GM12878 (cell line): Measurements from ENCODE around the gene RPS6KA2. TPM values are rescaled to one million over a fixed set of nuclear protein-coding genes. Genes with fewer than 3 reads are reported as not detected.

ENCODE experiments used
- ATAC-seq: fragments of 200-7000 bp; cut with Tn5 transposase; 3 replicates; pipeline ENCODE4 v1.9.1; 2020; ENCODE audit warnings: mild to moderate bottlenecking, moderate library complexity
- BruUV-seq: library from RNA; stranded (reverse); fragments of 400-500 nt; replicated peaks from 2 replicates; lab custom pipeline; 2021; lab: Mats Ljungman, UMichigan
- CTCF ChIA-PET: fragments of 300-600 bp; sonication (Branson Sonifier 250); formaldehyde crosslinking; extraction: SDS; loops from one replicate; lab custom pipeline; 2021; ENCODE audit warnings: inconsistent platforms; lab: Yijun Ruan, JAX
- POLR2A ChIA-PET: fragments of 350-600 bp; formaldehyde crosslinking; extraction: SDS; loops from one replicate; lab custom pipeline; 2021; ENCODE audit warnings: inconsistent platforms; lab: Charles Lee
- RAD21 ChIA-PET: fragments of 300-600 bp; sonication (Branson Sonifier 250); formaldehyde crosslinking; loops from one replicate; lab custom pipeline; 2023; ENCODE audit warnings: antibody characterized with exemption; ENCODE audit not compliant: unreplicated experiment; lab: Charles Lee
- SMC1A ChIA-PET: fragments of 300-600 bp; sonication (Branson Sonifier 250); formaldehyde crosslinking; loops from one replicate; lab custom pipeline; 2023; ENCODE audit not compliant: unreplicated experiment, uncharacterized antibody; lab: Charles Lee
- DNase-seq: peaks from one replicate; pipeline ENCODE4 v3.0.0-alpha.2; 2011; ENCODE audit warnings: low read depth, low spot score
- FAIRE-seq: peaks from 3 replicates; lab custom pipeline; 2011; peaks lifted over from hg19 to GRCh38; lab: Jason Lieb, UNC
- H2AFZ ChIP-seq: 2 replicates; pipeline ENCODE4 v1.6.0; 2011; ENCODE audit warnings: low read depth, low read length, control low read depth; ENCODE audit not compliant: control insufficient read depth
- H3K27ac ChIP-seq: 2 replicates; pipeline ENCODE4 v1.5.1; 2011; ENCODE audit warnings: control low read depth; ENCODE audit not compliant: control insufficient read depth, insufficient read depth
- H3K27me3 ChIP-seq, 2 experiments: replicated peaks in 1 of 2; 2 replicates each; pipeline versions ENCODE4 v1.6.0 to v1.6.1; 2011; ENCODE audit warnings: low read length in 1 of 2; ENCODE audit not compliant: control insufficient read depth in 2 of 2, insufficient read depth in 2 of 2
- H3K36me3 ChIP-seq, 2 experiments: 2 replicates each; pipeline ENCODE4 v1.5.1; 2011; ENCODE audit warnings: low read length in 1 of 2; ENCODE audit not compliant: control insufficient read depth in 2 of 2, insufficient read depth in 2 of 2
- H3K4me1 ChIP-seq: 2 replicates; pipeline ENCODE4 v1.6.1; 2011; ENCODE audit warnings: mild to moderate bottlenecking, low read length, moderate library complexity, mixed read lengths; ENCODE audit not compliant: control insufficient read depth, insufficient read depth
- H3K4me2 ChIP-seq: 2 replicates; pipeline ENCODE4 v1.6.0; 2011; ENCODE audit warnings: control low read depth; ENCODE audit not compliant: control insufficient read depth, insufficient read depth
- H3K4me3 ChIP-seq: fragments of 200-600 bp; sonication (generic); 2 replicates; pipeline ENCODE4 v1.5.1; 2016
- H3K79me2 ChIP-seq: 2 replicates; pipeline ENCODE4 v1.6.0; 2011; ENCODE audit warnings: low read length; ENCODE audit not compliant: control insufficient read depth, insufficient read depth
- H3K9ac ChIP-seq: 2 replicates; pipeline ENCODE4 v1.8.0; 2011; ENCODE audit warnings: low read length, control low read depth, mixed read lengths; ENCODE audit not compliant: control insufficient read depth, insufficient read depth
- H3K9me3 ChIP-seq: replicated peaks from 3 replicates; pipeline ENCODE4 v1.5.1; 2011; ENCODE audit warnings: mild to moderate bottlenecking, low read length; ENCODE audit not compliant: control insufficient read depth, insufficient read depth
- H4K20me1 ChIP-seq: 2 replicates; pipeline ENCODE4 v1.6.0; 2011; ENCODE audit not compliant: control insufficient read depth, insufficient read depth
- ASH2L ChIP-seq: fragments of 300-600, 200-600 bp; sonication (generic); IDR thresholded peaks from 2 replicates; pipeline ENCODE4 v1.6.1; 2017; ENCODE audit warnings: low read depth, mild to moderate bottlenecking, borderline replicate concordance
- CBX3 ChIP-seq: fragments of 200-600 bp; sonication (generic); IDR thresholded peaks from 2 replicates; pipeline ENCODE4 v1.6.1; 2016; ENCODE audit warnings: low read depth, borderline replicate concordance
- CEBPB ChIP-seq, 2 experiments: fragments of 150-350 bp in 1 of 2; IDR thresholded peaks; 2 replicates each; pipeline ENCODE4 v1.6.1; 2012 to 2014; ENCODE audit warnings: low read depth in 2 of 2, low read length in 2 of 2, borderline replicate concordance in 1 of 2, inconsistent platforms in 1 of 2
- FOXM1 ChIP-seq: IDR thresholded peaks from 2 replicates; pipeline ENCODE4 v1.6.1; 2012; ENCODE audit warnings: low read depth, mild to moderate bottlenecking, inconsistent platforms, low read length, moderate library complexity
- POLR2A ChIP-seq: IDR thresholded peaks from 2 replicates; pipeline ENCODE4 v1.6.1; 2011; ENCODE audit warnings: low read depth, mild to moderate bottlenecking, low read length
- RUNX3 ChIP-seq: IDR thresholded peaks from 2 replicates; pipeline ENCODE4 v1.6.1; 2012; ENCODE audit warnings: low read length, inconsistent platforms
- SMARCA5 ChIP-seq: fragments of 450-650 bp; IDR thresholded peaks from 2 replicates; pipeline ENCODE4 v1.6.1; 2017; ENCODE audit warnings: mild to moderate bottlenecking
- SMC3 ChIP-seq: IDR thresholded peaks from 2 replicates; pipeline ENCODE4 v1.6.1; 2011; ENCODE audit warnings: low read length, improper control_type of control experiment, borderline replicate concordance
- SUZ12 ChIP-seq: fragments of 200-600 bp; sonication (generic); IDR thresholded peaks from one replicate; pipeline ENCODE4 v1.6.1; 2018; ENCODE audit warnings: antibody characterized with exemption, mild to moderate bottlenecking; ENCODE audit not compliant: unreplicated experiment
- WGBS: methylation state at CpG from one replicate; pipeline ENCODE4 v1.1.6; 2016; ENCODE audit warnings: low lambda C conversion rate; ENCODE audit not compliant: insufficient replicate concordance, insufficient coverage; ENCODE audit errors: missing lambda C conversion rate; 5-methylcytosine and 5-hydroxymethylcytosine counted together
- in situ Hi-C: fragments of 300-500 bp; cut with MboI; formaldehyde crosslinking; loops from 9 replicates; pipeline ENCODE4 v1.14.3; 2018; ENCODE audit warnings: mixed read lengths
- intact Hi-C: fragments of 100-400 bp; cut with micrococcal nuclease; formaldehyde crosslinking; loops from one replicate; pipeline ENCODE4 v1.14.2; 2022; ENCODE audit not compliant: unreplicated experiment
- polyA plus RNA-seq, 11 experiments: library from polyadenylated mRNA; depleted of rRNA in 4 of 11; unstranded in 6 of 11; stranded (reverse) in 5 of 11; fragments of >200 nt; fragmentation: Nextera tagmentation in 4 of 11; fragmentation: Illumina TruSeq in 1 of 11; extraction: Ambion mirVana in 4 of 11; extraction: Trizol in 1 of 11; gene quantifications; 1 replicate in 1 of 11; 2 replicates in 10 of 11; pipeline versions ENCODE4 v1.2.1 to v1.2.3, GENCODE V29; 2011 to 2016; ENCODE audit warnings: inconsistent platforms in 2 of 11, missing spikeins in 2 of 11, low read depth in 1 of 11
- total RNA-seq, 4 experiments: library from RNA; depleted of rRNA in 3 of 4; stranded (reverse); fragments of >200 nt in 3 of 4; fragmentation: Illumina TruSeq in 1 of 4; extraction: Trizol in 1 of 4; gene quantifications; 2 replicates each; pipeline versions ENCODE4 v1.2.1 to v1.2.3, GENCODE V29; 2013 to 2021
- TF ChIP-seq, protein P1 (sequence below): fragments of 450-650 bp; IDR thresholded peaks from 2 replicates; pipeline ENCODE4 v1.6.1; 2017; ENCODE audit warnings: low read depth, mild to moderate bottlenecking, moderate library complexity
- TF ChIP-seq, protein P2 (sequence below): fragments of 450-650 bp; IDR thresholded peaks from 2 replicates; pipeline ENCODE4 v1.6.1; 2016; ENCODE audit warnings: mild to moderate bottlenecking

RPS6KA2 gene
- total and polyA plus RNA-seq, 10 of the 15 experiments (the other 5 are each of a cell fraction or from before 2014, with no cell fraction given): 0.02 to 1.0 (median 0.22) TPM; not detected in 1

DNA sequence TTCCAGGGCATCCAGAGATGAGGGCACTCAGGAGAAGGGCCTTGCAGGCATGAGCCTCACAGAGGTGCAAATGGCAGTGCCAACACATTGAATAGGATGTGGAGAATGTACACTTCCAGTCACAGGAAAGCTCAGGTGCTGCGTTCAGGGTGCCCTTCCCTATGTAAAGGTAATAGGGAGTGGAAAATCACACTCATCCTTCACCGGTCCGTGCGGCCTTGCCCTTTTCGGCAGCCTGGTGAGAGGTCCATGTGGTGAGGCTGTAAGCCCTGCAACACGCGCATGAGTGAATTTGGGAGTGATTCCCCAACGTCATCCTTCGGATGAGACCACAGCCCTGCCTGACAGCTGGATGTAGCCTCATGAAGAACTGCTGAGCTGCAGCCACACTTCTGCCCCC is 43.0 kb upstream of the RPS6KA2 start:
- H4K20me1 ChIP-seq: no peaks in the 10 kb centered on the region
- ATAC-seq: no peak
- TF ChIP-seq POLR2A (no peak), ASH2L (no peak), SMC3 (no peak), SUZ12 (no peak), RUNX3 (no peak), FOXM1 (no peak), CEBPB (IDR thresholded peaks at IDR 0.05; ENCODE audit: borderline replicate concordance in 1 of 2, low read depth in 2 of 2, low read length in 2 of 2) (no peak), CBX3 (no peak), SMARCA5 (no peak)
- TF ChIP-seq, protein P1, sequence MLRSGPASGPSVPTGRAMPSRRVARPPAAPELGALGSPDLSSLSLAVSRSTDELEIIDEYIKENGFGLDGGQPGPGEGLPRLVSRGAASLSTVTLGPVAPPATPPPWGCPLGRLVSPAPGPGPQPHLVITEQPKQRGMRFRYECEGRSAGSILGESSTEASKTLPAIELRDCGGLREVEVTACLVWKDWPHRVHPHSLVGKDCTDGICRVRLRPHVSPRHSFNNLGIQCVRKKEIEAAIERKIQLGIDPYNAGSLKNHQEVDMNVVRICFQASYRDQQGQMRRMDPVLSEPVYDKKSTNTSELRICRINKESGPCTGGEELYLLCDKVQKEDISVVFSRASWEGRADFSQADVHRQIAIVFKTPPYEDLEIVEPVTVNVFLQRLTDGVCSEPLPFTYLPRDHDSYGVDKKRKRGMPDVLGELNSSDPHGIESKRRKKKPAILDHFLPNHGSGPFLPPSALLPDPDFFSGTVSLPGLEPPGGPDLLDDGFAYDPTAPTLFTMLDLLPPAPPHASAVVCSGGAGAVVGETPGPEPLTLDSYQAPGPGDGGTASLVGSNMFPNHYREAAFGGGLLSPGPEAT: no peak
- TF ChIP-seq, protein P2, sequence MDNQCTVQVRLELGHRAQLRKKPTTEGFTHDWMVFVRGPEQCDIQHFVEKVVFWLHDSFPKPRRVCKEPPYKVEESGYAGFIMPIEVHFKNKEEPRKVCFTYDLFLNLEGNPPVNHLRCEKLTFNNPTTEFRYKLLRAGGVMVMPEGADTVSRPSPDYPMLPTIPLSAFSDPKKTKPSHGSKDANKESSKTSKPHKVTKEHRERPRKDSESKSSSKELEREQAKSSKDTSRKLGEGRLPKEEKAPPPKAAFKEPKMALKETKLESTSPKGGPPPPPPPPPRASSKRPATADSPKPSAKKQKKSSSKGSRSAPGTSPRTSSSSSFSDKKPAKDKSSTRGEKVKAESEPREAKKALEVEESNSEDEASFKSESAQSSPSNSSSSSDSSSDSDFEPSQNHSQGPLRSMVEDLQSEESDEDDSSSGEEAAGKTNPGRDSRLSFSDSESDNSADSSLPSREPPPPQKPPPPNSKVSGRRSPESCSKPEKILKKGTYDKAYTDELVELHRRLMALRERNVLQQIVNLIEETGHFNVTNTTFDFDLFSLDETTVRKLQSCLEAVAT: no peak
- no peak overlapping the region for H3K27ac ChIP-seq
- peaks cover 0 to 4% of the 10 kb centered on the region in 2 experiments; a peak in 1 of 4 replicates for H3K27me3 ChIP-seq
- H2AFZ ChIP-seq: no peak overlapping the region
- no peak overlapping the region for H3K9ac ChIP-seq
- BruUV-seq: no TSS peak
- H3K36me3 ChIP-seq: no peaks in the 10 kb centered on the region
- ChIA-PET CTCF (no interaction called here), SMC1A (no interaction called here), POLR2A (no interaction called here), RAD21 (no interaction called here)
- intact Hi-C loops: no loop called here
- in situ Hi-C loops: no loop called here
- no peaks in the 10 kb centered on the region for H3K79me2 ChIP-seq
- H3K9me3 ChIP-seq: no peaks in the 10 kb centered on the region
- no peaks in the 10 kb centered on the region for H3K4me1 ChIP-seq
- DNase-seq: no peak
- H3K4me2 ChIP-seq: no peak overlapping the region
- 68% methylated on average over 9 of the region's 9 CpGs for WGBS
- no peak for FAIRE-seq
- no peak overlapping the region for H3K4me3 ChIP-seq
